GM12891 (cell line): Measurements from ENCODE around the gene IRAG1.

Experiments used
- DNase-seq: peaks from one replicate; pipeline ENCODE4 v3.0.0; 2011; ENCODE audit warnings: low spot score; ENCODE audit not compliant: insufficient read length
- FAIRE-seq: peaks from 2 replicates; lab custom pipeline; 2011; peaks lifted over from hg19 to GRCh38; lab: Jason Lieb, UNC
- PAX5 ChIP-seq: IDR thresholded peaks from 2 replicates; pipeline ENCODE4 v1.6.1; 2011; ENCODE audit warnings: low read length, moderate library complexity, mild to moderate bottlenecking; ENCODE audit not compliant: insufficient read depth, severe bottlenecking
- POLR2A ChIP-seq: IDR thresholded peaks from 2 replicates; pipeline ENCODE4 v1.6.1; 2011; ENCODE audit warnings: low read depth, low read length, control low read depth
- POLR2AphosphoS5 ChIP-seq: IDR thresholded peaks from 2 replicates; pipeline ENCODE4 v1.6.1; 2011; ENCODE audit warnings: low read depth, low read length, control low read depth
- POU2F2 ChIP-seq: IDR thresholded peaks from 2 replicates; pipeline ENCODE4 v1.6.1; 2011; ENCODE audit warnings: low read depth, mild to moderate bottlenecking, control low read depth, low read length, moderate library complexity
- SPI1 ChIP-seq: IDR thresholded peaks from 2 replicates; pipeline ENCODE4 v1.6.1; 2011; ENCODE audit warnings: low read depth, low read length, control low read depth
- TAF1 ChIP-seq: IDR thresholded peaks from 2 replicates; pipeline ENCODE4 v1.6.1; 2011; ENCODE audit warnings: low read depth, low read length, control low read depth

IRAG1 gene

DNA sequence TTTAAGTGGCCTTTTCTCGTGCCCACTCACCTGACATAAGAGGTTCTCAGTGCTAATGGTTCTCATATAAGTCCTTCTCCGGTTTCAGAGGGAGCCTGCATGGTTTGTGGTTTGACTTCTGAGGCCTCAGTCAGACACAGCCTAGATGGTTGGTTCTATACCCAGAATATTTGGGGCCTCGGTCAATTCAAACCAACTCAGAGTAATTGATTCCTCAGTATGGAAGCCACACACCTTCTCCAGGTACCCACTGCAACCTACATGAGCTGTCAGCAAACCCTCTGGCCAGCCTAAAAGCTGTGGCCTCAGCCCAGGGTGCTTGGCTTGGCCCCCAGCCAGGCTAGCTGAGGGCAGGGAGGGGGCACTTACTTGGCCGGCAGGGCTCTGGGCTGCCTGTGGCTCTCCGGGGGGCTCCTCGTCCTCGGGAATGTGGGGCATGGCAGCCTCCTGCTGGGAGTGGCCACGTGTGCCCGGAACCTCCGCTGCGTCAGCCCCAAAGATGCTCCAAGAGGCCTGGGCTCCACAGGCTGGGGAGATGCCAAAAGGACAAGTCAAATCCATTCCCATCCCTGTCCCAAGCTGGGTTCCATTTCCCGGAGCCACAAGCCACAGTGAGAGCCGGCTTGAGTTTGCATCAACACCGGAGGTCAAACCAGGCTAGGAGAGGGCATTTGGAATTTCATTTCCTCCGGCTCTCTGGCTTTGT, 41.7 kb downstream of the IRAG1 start:
- no peak for FAIRE-seq
- TF ChIP-seq POLR2A (no peak), POLR2AphosphoS5 (no peak), TAF1 (no peak), PAX5 (no peak), POU2F2 (no peak), SPI1 (no peak)
- no peak for DNase-seq

DNA sequence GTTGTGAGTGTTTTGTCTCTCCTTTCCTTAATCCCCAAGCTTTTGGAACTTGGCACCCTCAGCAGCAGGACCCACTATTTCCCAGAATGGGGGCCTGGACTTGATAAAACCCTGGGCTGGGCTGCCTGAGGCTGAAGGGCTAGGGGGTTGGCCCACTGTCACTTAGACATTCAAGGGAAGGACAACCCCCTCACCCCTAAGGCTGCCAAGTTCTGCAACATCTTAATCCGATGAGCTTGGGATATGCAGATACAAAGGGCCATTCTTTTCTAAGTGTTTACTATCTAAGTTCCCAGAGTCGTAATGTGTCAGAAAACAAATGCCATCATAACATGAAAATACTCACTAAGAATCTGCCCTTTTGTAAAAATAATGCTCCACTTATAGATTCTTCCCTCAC, 42.9 kb downstream of the IRAG1 start:
- DNase-seq, result no peak
- TF ChIP-seq TAF1 (no peak), SPI1 (no peak), POU2F2 (no peak)
- no peak for FAIRE-seq

DNA sequence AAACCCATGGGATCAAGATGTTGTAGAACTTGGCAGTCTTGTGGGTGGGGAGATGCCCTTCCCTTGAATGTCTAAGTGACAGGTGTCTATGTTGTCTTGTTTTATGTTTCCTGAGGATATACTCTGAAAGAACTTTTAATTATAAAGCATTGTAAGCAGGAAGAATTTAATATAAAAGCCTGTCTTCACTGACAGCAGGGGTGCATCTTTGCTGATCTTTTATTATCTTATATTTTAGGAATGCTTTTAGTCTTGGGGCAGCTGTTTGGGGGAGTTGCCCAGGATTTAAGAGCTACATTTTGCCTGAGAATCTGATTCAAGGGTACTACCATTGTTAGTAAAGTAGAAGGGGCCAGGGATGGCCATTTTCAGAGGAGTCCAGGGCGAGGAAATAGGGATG, 43.4 kb downstream of the IRAG1 start:
- TF ChIP-seq POLR2A (no peak), POU2F2 (no peak), POLR2AphosphoS5 (no peak), SPI1 (no peak), PAX5 (no peak), TAF1 (no peak)
- DNase-seq (no peak), FAIRE-seq (no peak)

DNA sequence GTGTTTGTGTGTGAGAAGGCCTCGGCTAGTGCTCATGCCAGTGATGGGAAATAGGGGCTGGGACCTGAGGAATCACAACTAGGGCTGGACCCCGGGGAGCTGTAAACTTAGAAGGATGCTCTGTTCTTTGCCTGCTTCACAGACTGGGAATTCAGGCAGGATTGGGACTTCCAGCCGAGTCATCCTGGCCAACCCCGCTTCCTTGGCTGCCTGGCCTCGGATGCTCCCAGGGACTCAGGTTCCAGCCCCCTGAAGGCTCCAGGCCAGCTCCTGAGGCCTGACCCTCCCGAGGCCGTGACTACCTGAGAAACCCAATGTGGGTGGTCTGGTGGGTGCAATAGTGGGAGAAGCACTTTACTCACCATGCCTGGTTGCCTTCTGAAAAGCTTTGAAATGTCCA, 44.7 kb downstream of the IRAG1 start:
- no peak for DNase-seq
- TF ChIP-seq PAX5 (no peak), POU2F2 (no peak), TAF1 (no peak), POLR2AphosphoS5 (no peak), POLR2A (no peak), SPI1 (no peak)
- FAIRE-seq, result no peak

DNA sequence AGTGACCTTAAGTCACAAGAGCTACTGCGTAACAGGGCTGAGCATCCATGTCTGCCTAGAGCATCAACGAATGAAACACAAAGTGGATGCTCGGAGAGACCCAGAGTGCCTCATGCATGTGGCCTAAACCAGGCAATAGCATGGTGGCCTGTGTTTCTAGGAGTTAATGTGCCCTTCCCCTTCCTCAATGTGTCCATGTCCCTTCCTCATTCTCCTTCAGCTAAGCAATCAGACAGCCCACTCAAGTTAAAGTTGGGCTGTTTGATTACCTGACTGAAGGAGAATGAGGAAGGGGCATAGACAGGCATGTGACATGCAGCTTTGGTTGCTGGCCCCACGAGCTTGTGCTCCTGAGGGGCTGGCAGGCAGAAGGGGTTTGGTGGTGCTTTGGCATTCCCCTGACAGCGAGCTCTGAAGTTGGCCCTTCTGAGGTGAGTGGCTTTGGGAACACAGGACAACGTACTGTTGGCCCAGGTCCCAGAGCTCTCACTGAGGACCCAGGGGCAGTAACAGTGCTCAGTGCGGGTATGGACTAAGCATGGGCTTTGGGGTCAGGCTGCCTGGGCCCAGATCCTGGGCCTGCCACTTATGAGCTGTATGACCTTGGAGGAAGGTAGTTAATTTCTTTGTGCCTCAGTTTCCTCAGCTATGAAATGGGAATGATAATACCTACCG, 46.7 kb downstream of the IRAG1 start:
- FAIRE-seq, result no peak
- DNase-seq, result no peak
- no peak for TF ChIP-seq POLR2AphosphoS5

DNA sequence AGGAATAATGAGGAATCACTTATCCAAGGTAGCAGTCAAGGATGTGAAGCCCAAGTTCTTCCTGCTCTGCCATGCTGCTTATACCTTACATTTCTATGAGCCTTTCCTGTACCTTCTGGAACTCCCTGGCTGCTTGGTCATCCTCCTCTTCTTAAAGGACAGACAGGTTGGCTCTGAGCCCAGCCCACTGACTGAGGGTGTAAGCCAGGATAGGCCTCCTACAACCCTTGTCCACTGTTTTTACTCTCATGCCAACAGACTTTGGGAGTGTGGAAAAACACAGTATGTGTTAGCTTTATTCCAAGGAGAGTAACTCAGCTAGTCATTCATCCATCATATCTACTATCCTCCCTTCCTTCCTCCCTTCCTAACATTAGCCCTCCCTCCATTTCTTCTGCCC, 47.5 kb downstream of the IRAG1 start:
- TF ChIP-seq POLR2AphosphoS5 (no peak), PAX5 (no peak), TAF1 (no peak), POLR2A (no peak), POU2F2 (no peak), SPI1 (no peak)
- no peak for FAIRE-seq
- no peak for DNase-seq

DNA sequence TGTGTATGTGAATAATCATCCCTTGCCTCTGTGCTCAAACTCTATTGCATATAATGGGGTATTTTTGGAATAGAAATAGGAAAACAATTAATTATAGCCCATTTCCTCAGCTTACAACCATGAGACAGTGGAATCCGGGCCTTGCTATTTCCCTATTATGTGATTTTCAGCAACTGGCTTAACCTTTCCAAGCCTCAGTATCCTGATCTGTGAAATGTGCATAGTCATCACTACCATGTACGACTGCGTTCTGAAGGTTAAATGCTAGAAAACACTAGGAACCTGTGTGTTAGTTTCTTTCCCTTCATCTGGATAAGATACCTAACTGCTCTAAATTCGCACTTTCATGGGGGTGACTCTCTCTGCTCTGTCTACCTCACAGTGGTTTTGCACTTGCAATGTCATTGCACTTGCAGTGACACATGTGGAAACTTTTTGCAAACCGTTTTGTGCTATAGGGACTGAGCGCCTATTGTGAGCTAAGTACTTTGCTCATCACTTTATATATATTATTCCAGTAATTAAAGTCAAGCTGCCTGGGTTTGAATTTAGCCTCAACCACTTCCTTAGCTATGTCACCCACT, 48.3 kb downstream of the IRAG1 start:
- no peak for FAIRE-seq
- TF ChIP-seq POU2F2 (no peak), POLR2A (no peak), POLR2AphosphoS5 (no peak), SPI1 (no peak), TAF1 (no peak), PAX5 (no peak)
- DNase-seq, result no peak
